Measurements from ENCODE around the gene SMIM21. TPM values are rescaled to one million over a fixed set of nuclear protein-coding genes. Genes with fewer than 3 reads are reported as not detected.

The SMIM21 gene
- total RNA-seq, 6 experiments from 2014 or later: not detected

DNA sequence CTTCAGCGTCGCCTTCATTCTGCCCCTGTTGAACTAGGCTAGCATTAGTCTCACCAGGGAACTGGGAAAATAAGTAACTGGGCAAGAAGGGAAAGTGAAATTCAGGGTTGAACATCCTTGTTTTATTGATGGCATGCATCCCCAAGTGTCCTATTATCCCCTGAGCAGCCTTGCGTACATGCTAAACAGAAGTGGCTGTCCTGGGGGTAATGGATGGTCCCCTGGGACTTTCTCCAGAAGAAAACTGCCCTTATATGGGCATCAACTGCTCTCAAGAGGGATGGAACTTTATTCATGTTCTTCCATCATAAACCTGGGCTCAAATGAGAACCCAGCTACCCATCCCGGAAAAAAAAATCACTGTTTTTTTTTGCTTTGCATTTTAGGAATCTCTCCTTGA lies 11.8 kb upstream of the SMIM21 start:
- no peak for DNase-seq
- no peaks in the 10 kb centered on the region for H3K9me3 Mint-ChIP-seq
- no peak overlapping the region for H3K4me3 Mint-ChIP-seq
- H3K27ac Mint-ChIP-seq: no peak overlapping the region
- H3K4me1 Mint-ChIP-seq (ENCODE audit: low read depth): no peaks in the 10 kb centered on the region
- no peak for TF ChIP-seq CTCF (IDR thresholded peaks at IDR 0.05)
- H3K36me3 Mint-ChIP-seq (ENCODE audit: low read depth): no peaks in the 10 kb centered on the region
- H3K27me3 Mint-ChIP-seq (ENCODE audit: insufficient read depth): peaks cover 8% of the 10 kb centered on the region

DNA sequence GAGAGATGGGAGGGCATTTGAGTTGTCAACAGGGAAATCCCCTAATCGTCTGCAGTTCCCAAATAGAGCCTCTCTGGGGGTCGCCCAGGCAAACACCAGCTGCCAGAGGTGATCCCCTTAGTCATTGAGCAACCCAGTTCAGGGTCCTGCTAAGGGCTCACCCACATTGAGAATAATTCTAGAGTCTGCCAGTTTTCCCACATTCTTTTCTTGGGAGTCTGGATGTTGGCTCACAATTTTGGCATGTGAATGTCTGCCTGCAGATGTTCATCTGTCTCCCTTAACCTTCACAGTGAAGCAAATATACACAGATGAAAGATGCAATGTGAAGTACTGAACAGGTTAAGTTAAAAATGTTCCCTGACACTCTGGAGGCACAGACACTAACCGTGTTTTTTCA lies 11.4 kb upstream of the SMIM21 start:
- no peak for DNase-seq
- H3K36me3 Mint-ChIP-seq (ENCODE audit: low read depth): no peaks in the 10 kb centered on the region
- no peak for TF ChIP-seq CTCF (IDR thresholded peaks at IDR 0.05)
- H3K27ac Mint-ChIP-seq: no peak overlapping the region
- no peaks in the 10 kb centered on the region for H3K9me3 Mint-ChIP-seq
- H3K4me1 Mint-ChIP-seq (ENCODE audit: low read depth): no peaks in the 10 kb centered on the region
- peaks cover 8% of the 10 kb centered on the region for H3K27me3 Mint-ChIP-seq (ENCODE audit: insufficient read depth)
- H3K4me3 Mint-ChIP-seq: no peak overlapping the region

- H3K27ac Mint-ChIP-seq: no peak overlapping the region
- no peaks in the 10 kb centered on the region for H3K9me3 Mint-ChIP-seq
- H3K4me3 Mint-ChIP-seq: no peak overlapping the region
- H3K4me1 Mint-ChIP-seq (ENCODE audit: low read depth): no peaks in the 10 kb centered on the region
- no peak for TF ChIP-seq CTCF (IDR thresholded peaks at IDR 0.05)
- peaks cover 8% of the 10 kb centered on the region for H3K27me3 Mint-ChIP-seq (ENCODE audit: insufficient read depth)
- no peaks in the 10 kb centered on the region for H3K36me3 Mint-ChIP-seq (ENCODE audit: low read depth)
- DNase-seq: no peak
These were observed 10.5 kb upstream of the SMIM21 start for GRCh38 chr18:75437979-75438378.

DNA sequence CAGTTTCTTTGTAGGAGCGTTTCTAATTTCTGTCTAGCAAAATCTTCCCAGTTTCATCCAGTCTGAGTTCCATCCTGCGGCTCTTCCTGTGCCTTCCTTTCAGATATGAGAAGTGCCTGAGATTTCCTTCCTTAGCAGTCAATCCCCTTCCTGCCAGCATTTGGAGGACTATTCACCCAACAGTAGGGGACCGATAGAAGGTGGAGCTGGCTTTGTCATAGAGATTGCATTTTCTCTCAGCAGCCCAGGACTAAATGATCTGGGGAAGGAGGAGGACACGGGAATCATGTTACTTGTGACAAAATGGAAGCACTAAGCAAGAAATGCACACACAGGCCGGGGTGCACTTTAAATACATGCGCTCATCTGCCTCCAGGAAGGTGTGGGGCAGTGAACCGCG lies 5.6 kb upstream of the SMIM21 start:
- H3K27ac Mint-ChIP-seq: no peak overlapping the region
- H3K4me3 Mint-ChIP-seq: no peak overlapping the region
- H3K4me1 Mint-ChIP-seq (ENCODE audit: low read depth): no peaks in the 10 kb centered on the region

GRCh38 chr18:75429975-75430374 lies 2.5 kb upstream of the SMIM21 start:
- H3K36me3 Mint-ChIP-seq (ENCODE audit: low read depth): no peaks in the 10 kb centered on the region
- DNase-seq: no peak
- no peak for TF ChIP-seq CTCF (IDR thresholded peaks at IDR 0.05)
- H3K4me1 Mint-ChIP-seq (ENCODE audit: low read depth): no peaks in the 10 kb centered on the region
- no peak overlapping the region for H3K27ac Mint-ChIP-seq
- no peak overlapping the region for H3K4me3 Mint-ChIP-seq
- no peaks in the 10 kb centered on the region for H3K9me3 Mint-ChIP-seq
- H3K27me3 Mint-ChIP-seq (ENCODE audit: insufficient read depth): peaks cover 28% of the 10 kb centered on the region

More for the DNA sequence above, 5.6 kb upstream of the SMIM21 start:
- Mint-ChIP-seq H3K27me3 (ENCODE audit: insufficient read depth) (peaks cover 22% of the 10 kb centered on the region), H3K36me3 (ENCODE audit: low read depth) (no peaks in the 10 kb centered on the region), H3K9me3 (no peaks in the 10 kb centered on the region)
- TF ChIP-seq CTCF (IDR thresholded peaks at IDR 0.05): no peak
- DNase-seq: no peak

GRCh38 chr18:75428490-75428889 lies 987 bp upstream of the SMIM21 start:
- no peak for DNase-seq
- TF ChIP-seq CTCF (IDR thresholded peaks at IDR 0.05): no peak
- H3K27me3 Mint-ChIP-seq (ENCODE audit: insufficient read depth): peaks cover 36% of the 10 kb centered on the region
- H3K36me3 Mint-ChIP-seq (ENCODE audit: low read depth): no peaks in the 10 kb centered on the region
- H3K4me1 Mint-ChIP-seq (ENCODE audit: low read depth): no peaks in the 10 kb centered on the region
- H3K9me3 Mint-ChIP-seq: no peaks in the 10 kb centered on the region
- H3K4me3 Mint-ChIP-seq: no peak overlapping the region
- H3K27ac Mint-ChIP-seq: no peak overlapping the region
